Medulla oblongata (tissue), 1 donor: ENCODE results near the gene MUC6.
"Not testable (repeated sequence)": the region's sequence is repeated elsewhere in the genome, so short reads cannot be mapped to it uniquely, and the experiment has no call there.

ENCODE experiments used
- DNase-seq: peaks from one replicate; pipeline ENCODE4 v3.0.0-alpha.2; 2015; ENCODE audit errors: extremely low spot score

MUC6 gene

GRCh38 chr11:986270-986951 lies 50.1 kb downstream of the MUC6 start:
- DNase-seq, result no peak

DNA sequence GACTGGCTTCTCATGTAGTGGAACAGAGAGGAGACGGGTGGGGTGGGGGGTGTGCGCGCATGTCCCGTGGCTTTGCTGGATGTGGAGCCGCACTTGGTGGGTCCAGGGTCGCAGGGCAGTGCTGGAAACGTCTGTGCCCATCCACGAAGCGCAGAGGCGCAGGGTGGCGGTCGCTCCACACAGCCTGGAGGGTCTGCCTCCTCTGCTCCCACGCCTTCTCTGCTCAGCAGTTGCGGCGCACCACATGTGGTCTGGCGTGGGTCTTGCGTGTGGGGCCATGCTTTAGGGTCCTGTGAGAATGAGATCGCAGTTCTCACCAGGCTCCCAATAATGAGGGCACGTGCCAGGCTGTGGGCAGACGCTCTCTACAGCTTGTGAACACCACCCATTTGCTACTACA lies 50.7 kb downstream of the MUC6 start:
- no peak for DNase-seq

DNA sequence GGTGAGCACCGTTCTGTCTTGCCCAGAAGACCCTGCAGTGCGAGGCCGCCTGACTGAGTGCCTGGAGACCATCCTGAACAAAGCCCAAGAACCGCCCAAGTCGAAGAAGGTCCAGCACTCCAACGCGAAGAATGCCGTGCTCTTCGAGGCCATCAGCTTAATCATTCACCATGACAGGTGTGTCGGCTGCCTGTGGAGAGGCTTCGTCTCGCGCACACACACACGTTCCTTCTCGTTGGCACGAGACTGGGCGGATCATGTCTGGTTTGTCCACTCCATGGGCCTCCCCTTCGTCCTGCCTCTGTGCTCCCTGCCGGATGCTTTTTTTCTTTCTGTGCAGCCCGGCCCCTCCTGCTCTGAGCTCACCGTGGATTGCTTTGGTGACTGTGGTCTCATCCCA lies 51.1 kb downstream of the MUC6 start:
- no peak for DNase-seq

GRCh38 chr11:984546-984945 lies 52.0 kb downstream of the MUC6 start:
- no peak for DNase-seq

DNA sequence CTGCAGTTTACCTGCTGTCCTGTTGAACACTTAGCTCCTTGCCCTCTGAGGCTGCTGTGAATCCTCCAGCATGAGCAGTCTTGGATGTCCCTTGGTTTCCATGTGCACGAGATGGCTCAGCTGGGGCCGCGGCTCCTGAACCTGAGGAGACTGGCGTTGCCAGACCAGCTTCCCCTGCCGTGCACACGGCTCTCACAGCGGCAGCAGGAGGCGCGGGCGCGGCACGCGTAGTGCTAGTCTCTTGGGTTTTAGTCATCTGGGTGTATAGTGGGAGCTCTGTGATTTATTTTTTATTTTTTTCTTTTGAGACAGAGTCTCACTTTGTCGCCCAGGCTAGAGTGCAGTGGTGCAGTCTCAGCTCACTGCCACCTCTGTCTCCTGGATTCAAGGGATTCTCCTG lies 54.8 kb downstream of the MUC6 start:
- DNase-seq, result no peak

GRCh38 chr11:980438-981357 lies 55.8 kb downstream of the MUC6 start:
- no peak for DNase-seq

DNA sequence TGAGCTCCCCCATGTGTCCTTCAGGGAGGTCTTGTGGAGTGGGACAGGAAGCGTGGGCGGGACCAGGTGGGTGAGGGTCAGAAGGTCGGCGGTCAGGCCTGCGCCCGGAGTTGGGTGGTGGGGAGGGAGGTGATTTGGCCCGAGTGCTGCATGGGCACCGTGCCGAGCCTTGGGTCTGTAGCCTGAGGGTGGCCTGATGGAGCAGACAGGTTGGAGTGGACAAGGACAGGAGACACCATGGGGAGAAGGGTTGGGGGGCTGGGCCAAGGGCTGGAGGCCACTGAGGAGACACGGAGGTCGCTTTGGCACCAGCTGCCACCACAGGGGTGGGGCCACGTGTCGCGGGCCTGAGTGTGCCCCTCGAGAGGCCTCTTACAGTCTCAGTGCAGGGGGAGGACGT lies 57.7 kb downstream of the MUC6 start:
- no peak for DNase-seq

- DNase-seq, result no peak
Observed at GRCh38 chr11:977830-978720, 58.4 kb downstream of the MUC6 start.

GRCh38 chr11:976431-977160 lies 59.9 kb downstream of the MUC6 start:
- peak; percentile 88 for DNase-seq

DNA sequence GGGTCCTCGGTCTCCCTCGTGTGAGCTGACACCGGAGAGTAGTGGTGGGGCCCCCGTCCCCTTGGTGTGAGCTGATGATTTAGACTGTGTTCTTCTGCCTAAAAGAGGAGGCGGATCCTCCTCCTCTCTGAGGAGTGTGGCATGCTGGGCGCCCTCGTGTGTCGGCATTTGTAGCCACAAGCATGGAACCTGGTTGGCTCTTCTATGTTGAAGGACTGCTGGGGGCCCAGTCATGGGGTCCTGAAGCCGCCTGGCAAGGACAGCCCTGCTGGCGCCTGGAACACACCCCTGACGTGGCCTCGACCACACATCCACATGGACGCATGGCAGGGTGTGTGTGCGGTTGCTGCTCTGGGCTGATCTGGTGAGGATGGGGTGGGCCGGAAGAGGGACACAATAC lies 60.7 kb downstream of the MUC6 start:
- no peak for DNase-seq

DNA sequence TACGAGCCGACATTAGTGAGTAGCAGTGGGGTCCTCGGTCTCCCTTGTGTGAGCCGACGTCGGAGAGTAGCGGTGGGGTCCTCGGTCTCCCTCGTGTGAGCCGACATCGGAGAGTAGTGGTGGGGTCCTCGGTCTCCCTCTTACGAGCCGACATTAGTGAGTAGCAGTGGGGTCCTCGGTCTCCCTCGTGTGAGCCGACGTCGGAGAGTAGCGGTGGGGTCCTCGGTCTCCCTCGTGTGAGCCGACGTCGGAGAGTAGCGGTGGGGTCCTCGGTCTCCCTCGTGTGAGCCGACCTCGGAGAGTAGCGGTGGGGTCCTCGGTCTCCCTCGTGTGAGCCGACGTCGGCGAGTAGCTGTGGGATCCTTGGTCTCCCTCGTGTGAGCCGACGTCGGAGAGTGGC lies 61.1 kb downstream of the MUC6 start:
- DNase-seq, result not testable (repeated sequence)

- DNase-seq, result no peak
Observed at GRCh38 chr11:973237-973636, 63.3 kb downstream of the MUC6 start.

GRCh38 chr11:972523-973211 lies 63.9 kb downstream of the MUC6 start:
- no peak for DNase-seq

DNA sequence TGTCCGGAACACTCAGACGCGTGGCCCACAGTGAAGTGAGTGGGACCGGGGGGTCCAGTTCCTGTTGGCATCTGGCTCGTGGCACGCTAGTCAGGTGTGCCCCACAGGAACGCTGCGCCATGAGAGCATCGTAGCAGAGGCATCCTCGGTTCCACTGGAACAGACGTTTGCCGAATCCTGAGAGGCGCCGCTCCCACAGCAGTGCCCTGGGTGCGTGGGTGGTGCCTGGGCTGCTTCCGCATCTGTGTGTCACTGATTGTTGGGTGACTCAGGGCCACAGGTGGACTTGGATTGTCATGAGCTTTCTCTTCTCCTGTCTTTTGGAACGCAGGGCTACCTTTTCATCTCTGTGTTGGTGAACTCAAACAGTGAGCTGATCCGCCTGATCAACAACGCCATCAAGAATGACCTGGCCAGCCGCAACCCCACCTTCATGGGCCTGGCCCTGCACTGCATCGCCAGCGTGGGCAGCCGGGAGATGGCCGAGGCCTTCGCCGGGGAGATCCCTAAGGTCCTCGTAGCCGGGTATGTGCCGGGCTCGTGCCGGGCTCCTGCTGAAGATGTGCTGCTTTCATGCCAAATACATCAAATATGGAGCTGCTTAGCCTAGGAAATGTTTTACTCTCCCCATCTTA lies 64.7 kb downstream of the MUC6 start:
- DNase-seq, result no peak

- DNase-seq, result no peak
Observed at GRCh38 chr11:971092-971690, 65.3 kb downstream of the MUC6 start.

DNA sequence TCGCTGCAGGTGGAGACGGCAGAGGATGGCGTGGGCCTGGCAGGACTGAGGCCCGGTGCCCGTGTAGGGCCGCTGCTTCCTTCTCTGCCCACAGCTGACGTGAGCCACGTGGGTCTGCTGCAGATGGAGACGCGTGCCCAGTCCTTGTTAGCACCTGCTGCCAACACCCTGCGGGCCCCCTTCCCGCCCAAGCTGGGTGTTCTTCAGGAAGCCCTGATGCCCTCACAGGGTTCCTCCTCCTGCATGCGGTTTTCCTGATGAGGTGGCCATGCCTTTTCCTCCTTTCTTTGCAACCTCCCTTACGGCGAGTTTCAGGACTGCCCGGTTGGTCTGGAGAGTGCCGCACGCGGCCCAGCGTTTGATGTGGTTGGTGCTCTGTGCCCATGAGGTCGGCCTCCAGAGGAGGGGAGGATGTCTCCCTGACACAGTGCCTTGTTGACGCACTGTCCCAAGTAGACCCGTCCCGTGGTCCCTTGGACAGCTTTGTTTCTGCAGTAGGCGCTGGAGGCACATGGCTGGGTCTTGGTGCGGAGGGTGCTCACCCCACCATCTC lies 66.1 kb downstream of the MUC6 start:
- DNase-seq, result no peak

GRCh38 chr11:969651-970205 lies 66.8 kb downstream of the MUC6 start:
- DNase-seq, result no peak

DNA sequence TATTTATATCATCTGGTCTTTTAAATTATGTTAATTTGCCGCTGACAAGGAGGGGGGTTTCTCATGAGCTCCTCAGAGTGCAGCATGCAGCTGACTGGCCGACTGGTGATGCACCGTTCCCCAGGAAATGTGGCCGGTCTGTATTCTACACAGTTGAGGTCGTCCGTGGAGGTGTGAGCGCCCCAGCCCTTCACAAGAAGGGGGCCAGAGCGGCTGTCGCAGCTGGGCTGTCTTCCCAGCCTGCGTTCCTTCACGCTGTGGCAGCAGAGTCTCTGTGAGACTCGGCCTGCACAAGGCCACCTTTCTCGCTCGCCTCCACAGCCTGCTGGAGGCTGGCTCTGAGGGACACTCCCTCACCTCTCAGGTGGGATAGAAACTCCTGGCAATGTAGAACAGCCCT lies 67.7 kb downstream of the MUC6 start:
- no peak for DNase-seq

DNA sequence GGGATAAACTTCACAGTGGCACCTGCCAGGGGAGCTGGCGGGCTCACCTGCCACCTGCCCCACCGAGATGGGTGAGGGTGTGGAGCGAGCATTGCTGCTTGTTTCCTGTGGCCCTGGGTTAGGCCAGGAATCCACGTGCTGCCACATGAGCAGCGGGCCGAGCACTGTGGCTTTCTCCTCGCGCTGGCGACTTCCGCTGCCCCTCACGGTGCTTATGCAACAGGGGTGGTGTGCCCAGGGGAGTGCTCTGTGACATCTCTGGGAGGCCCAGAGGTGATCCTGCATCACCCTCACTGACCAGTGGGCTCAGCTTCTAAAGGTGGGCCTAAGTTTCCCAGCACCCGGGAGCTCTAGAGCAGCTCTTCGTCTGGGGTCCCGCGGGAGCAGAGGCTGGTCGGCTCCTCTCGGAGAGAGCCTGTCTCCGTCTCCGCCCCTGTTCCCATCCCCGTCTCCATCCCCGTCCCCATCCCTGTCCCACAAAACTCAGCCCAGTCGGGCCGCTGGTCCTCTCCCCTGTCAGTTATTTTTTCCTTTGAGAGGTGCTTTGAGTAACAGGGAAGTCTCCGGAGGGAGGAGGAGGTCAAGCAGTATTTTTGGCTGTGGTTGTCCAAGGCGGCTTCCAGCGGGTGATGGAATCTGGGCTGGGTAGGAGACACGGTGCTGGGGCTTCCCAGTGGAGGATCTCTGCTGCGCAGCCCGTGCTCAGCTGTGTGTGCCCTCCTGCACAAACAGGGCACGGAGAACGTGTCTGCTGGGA lies 68.3 kb downstream of the MUC6 start:
- DNase-seq, result no peak
